Mesodermal cell (in vitro differentiated cells): ENCODE results near the gene TBCK.

Source experiments
- H3K27ac ChIP-seq: 2 replicates; pipeline ENCODE4 v1.7.0; 2013; ENCODE audit warnings: mild to moderate bottlenecking, low read depth, low read length, moderate library complexity; ENCODE audit not compliant: severe bottlenecking
- H3K36me3 ChIP-seq: 2 replicates; pipeline ENCODE4 v1.7.1; 2013; ENCODE audit warnings: mild to moderate bottlenecking, low read length, moderate library complexity; ENCODE audit not compliant: control insufficient read depth, insufficient read depth
- H3K4me1 ChIP-seq: one replicate; pipeline ENCODE4 v1.7.1; 2013; ENCODE audit warnings: mild to moderate bottlenecking, low read length; ENCODE audit not compliant: insufficient read depth, control insufficient read depth, poor library complexity, severe bottlenecking
- H3K4me3 ChIP-seq: 2 replicates; pipeline ENCODE4 v1.7.0; 2013; ENCODE audit warnings: low read length, control low read depth, mild to moderate bottlenecking; ENCODE audit not compliant: insufficient read depth, poor library complexity, severe bottlenecking; ENCODE audit errors: extremely low read depth
- H3K9me3 ChIP-seq: 2 replicates; pipeline ENCODE4 v1.7.1; 2013; ENCODE audit warnings: mild to moderate bottlenecking, low read length, moderate library complexity; ENCODE audit not compliant: control insufficient read depth
- WGBS, 2 experiments: methylation state at CpG; one replicate each; pipeline ENCODE4 v1.1.5; 2013; ENCODE audit warnings: missing lambda C conversion rate in 2 of 2; ENCODE audit not compliant: insufficient coverage in 2 of 2; 5-methylcytosine and 5-hydroxymethylcytosine counted together

TBCK gene

DNA sequence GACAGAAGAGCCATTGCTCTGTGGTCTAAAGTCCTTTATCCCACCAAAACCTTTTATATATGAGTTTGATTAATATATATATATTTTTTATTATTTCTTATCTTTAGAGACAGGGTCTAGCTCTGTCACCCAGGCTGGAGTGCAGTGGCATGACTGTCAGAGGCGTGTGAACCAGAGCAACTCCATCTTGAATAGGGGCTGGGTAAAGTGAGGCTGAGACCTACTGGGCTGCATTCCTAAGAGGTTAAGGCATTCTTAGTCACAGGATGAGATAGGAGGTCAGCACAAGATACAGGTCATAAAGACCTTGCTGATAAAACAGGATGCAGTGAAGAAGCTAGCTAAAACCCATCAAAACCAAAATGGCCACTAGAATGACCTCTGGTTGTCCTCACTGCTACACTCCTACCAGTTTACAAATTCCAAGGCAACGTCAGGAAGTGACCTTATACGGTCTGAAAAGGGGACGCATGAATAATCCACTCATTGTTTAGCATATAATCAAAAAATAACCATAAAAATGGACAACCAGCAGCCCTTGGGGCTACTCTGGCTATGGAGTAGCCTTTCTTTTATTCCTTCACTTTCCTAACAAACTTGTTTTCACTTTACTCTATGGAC is 10.5 kb downstream of the TBCK start:
- no peaks in the 10 kb centered on the region for H3K9me3 ChIP-seq
- 82 to 86% methylated on average over 4 of the region's 4 CpGs for WGBS, 2 experiments

GRCh38 chr4:106304632-106305031 is 11.4 kb downstream of the TBCK start:
- H3K27ac ChIP-seq: no peak overlapping the region
- peaks cover 5% of the 10 kb centered on the region for H3K4me1 ChIP-seq
- peaks cover 33% of the 10 kb centered on the region for H3K36me3 ChIP-seq
- H3K9me3 ChIP-seq: no peaks in the 10 kb centered on the region
- H3K4me3 ChIP-seq: no peak overlapping the region

More for the DNA sequence above, 10.5 kb downstream of the TBCK start:
- Histone ChIP-seq H3K4me1 (peaks cover 5% of the 10 kb centered on the region), H3K36me3 (peaks cover 27% of the 10 kb centered on the region), H3K4me3 (no peak overlapping the region), H3K27ac (no peak overlapping the region)

- WGBS, 2 experiments: 66 to 80% methylated on average over 2 of the region's 3 CpGs
- Histone ChIP-seq H3K36me3 (peaks cover 37% of the 10 kb centered on the region), H3K4me3 (no peak overlapping the region), H3K27ac (peak overlapping the region; percentile 17), H3K4me1 (peaks cover 5% of the 10 kb centered on the region), H3K9me3 (no peaks in the 10 kb centered on the region)
Measured at GRCh38 chr4:106303548-106304281, 12.3 kb downstream of the TBCK start.

DNA sequence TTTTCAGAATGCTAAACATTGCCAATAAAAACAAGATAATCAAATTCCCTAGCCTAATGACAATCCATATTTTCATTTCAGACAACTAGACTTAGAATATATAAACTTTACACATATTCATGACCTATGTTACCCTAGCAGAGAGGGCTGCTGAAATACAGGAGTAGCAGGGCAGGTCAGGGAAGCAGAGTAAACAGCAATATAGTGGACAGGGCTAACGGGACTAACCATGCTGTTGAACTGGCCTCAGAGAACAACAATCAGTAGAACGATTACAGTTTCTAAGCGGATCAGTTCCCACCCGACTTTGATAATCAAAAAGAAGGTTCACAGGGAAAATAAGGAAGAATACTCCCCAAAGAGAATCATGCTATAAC is 14.0 kb downstream of the TBCK start:
- peaks cover 31% of the 10 kb centered on the region for H3K36me3 ChIP-seq
- H3K9me3 ChIP-seq: no peaks in the 10 kb centered on the region
- H3K4me3 ChIP-seq: no peak overlapping the region
- peaks cover 5% of the 10 kb centered on the region for H3K4me1 ChIP-seq
- H3K27ac ChIP-seq: no peak overlapping the region
- WGBS, 2 experiments: 88 to 91% methylated on average over 3 to 4 of the region's 4 CpGs

DNA sequence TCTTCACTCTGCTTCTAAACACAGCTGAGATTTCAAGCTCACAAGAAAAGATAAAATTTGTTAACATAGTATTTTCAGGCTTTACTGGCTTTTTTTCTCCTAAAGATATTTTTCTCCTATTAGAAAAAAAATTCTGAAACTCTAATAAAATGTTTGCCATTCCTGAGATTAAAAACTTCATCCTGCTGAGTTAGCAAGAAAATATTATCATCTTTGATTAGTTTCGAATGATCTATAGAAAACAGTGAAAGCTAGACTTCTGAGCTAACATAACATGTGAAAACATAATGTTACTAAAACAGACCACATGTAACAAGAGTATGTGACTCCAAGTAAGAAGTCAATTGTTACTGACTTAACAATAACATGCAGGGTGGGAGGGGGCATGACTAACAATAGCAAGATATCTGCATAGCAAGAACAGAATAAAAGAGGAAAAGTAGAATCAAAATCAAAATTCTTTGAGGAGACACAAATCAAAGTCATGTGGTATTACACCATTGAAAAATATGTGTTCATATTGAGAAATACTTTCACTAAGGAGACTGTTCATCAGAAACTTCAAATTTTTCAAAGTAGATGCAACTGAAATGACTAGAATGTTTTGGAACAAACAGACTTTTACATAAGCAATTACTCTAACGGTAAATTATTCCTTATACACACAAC is 14.5 kb downstream of the TBCK start:
- H3K4me3 ChIP-seq: no peak overlapping the region
- WGBS, 2 experiments: 56 to 86% methylated on average over 1 of the region's 2 CpGs
- H3K4me1 ChIP-seq: peaks cover 5% of the 10 kb centered on the region
- H3K9me3 ChIP-seq: no peaks in the 10 kb centered on the region
- no peak overlapping the region for H3K27ac ChIP-seq
- H3K36me3 ChIP-seq: peaks cover 26% of the 10 kb centered on the region

DNA sequence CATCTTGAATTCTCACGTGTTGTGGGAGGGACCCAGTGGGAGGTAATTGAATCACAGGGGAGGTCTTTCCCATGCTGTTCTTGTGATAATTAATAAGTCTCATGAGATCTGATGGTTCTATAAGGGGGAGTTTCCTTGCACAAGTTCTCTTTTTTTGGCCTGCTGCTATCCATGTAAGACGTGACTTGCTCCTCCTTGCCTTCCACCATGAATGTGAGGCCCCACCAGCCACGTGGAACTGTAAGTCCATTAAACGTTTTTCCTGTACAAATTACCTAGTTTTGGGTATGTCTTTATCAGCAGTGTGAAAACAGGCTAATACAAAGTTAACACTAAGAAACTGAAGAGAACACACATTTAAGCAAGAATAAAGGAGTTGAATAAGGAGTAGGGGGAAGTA is 16.0 kb downstream of the TBCK start:
- peaks cover 19% of the 10 kb centered on the region for H3K36me3 ChIP-seq
- H3K27ac ChIP-seq: no peak overlapping the region
- H3K9me3 ChIP-seq: no peaks in the 10 kb centered on the region
- no peaks in the 10 kb centered on the region for H3K4me1 ChIP-seq
- H3K4me3 ChIP-seq: no peak overlapping the region
- WGBS, 2 experiments: 90 to 100% methylated on average over 1 to 2 of the region's 4 CpGs

DNA sequence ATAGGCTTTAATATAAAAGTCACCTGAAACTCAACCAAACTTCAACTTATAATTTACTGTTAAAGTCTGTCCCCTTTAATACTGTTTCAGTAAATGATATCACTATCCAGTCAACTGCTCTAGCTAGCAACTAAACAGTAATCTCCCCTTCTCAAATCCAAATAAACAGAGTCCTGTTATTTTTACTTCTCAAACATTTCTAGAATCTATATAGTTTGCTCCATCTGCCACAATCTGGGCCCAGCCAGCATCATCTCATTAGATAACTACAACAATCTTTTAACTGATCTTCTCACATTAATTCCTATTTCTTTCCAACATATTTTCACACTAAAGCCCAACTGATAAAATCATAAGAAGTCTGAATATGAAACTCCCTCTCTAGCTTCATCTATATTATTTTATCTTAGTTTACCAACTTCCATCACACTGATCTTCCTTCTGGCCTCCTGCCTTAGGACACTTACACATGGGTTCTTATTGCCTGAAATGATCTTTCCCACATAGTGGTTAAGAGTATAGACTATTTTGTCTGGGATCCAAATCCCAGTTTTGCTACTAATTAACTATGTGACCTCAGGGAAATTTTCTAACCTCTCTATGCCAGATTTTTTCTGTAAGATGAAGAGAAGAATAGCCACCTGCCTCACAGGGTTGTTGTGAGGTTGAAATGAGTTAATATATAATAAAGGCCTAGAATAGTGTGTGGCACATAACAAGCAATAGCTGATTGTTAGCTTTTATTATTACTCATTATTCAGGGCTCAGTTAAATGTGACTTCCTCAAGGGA is 18.6 kb downstream of the TBCK start:
- no peak overlapping the region for H3K4me3 ChIP-seq
- H3K36me3 ChIP-seq: peaks cover 25% of the 10 kb centered on the region
- no peaks in the 10 kb centered on the region for H3K9me3 ChIP-seq
- H3K27ac ChIP-seq: no peak overlapping the region
- no peaks in the 10 kb centered on the region for H3K4me1 ChIP-seq

GRCh38 chr4:106294062-106294461 is 21.9 kb downstream of the TBCK start:
- H3K9me3 ChIP-seq: no peaks in the 10 kb centered on the region
- H3K27ac ChIP-seq: no peak overlapping the region
- H3K36me3 ChIP-seq: peaks cover 26% of the 10 kb centered on the region
- no peak overlapping the region for H3K4me3 ChIP-seq
- no peaks in the 10 kb centered on the region for H3K4me1 ChIP-seq
- WGBS, 2 experiments: 93 to 98% methylated on average over 2 to 7 of the region's 10 CpGs

DNA sequence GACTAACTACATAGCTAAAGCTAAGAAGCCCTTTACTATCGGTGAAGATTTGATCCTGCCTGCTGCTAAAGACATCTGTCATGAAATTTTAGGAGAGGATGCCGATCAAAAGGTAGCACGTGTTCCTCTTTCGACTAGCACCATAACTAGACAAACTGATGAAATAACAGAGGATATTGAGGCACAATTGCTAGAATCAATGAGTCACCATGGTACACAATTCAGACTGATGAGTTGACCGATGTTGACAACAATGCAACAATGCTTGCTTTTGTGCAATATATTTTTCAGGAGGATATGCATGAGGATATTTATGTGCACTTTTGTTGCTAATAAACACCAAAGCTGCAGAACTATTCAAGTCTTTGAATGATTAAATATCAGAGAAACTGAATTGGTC is 24.3 kb downstream of the TBCK start:
- whole genome bisulfite sequencing, 2 experiments: 88 to 94% methylated on average over 4 to 5 of the region's 5 CpGs
- Histone ChIP-seq H3K4me3 (no peak overlapping the region), H3K27ac (no peak overlapping the region), H3K36me3 (peaks cover 34% of the 10 kb centered on the region), H3K9me3 (no peaks in the 10 kb centered on the region), H3K4me1 (peaks cover 8% of the 10 kb centered on the region)

GRCh38 chr4:106289737-106290136 is 26.3 kb downstream of the TBCK start:
- Histone ChIP-seq H3K4me1 (peaks cover 8% of the 10 kb centered on the region), H3K27ac (no peak overlapping the region), H3K9me3 (no peaks in the 10 kb centered on the region), H3K4me3 (no peak overlapping the region), H3K36me3 (peaks cover 34% of the 10 kb centered on the region)
- no CpG with 5 or more reads among the region's 2 CpGs for WGBS, 2 experiments
